ENCODE measurements around the gene MARS1. TPM values are rescaled to one million over a fixed set of nuclear protein-coding genes. Genes with fewer than 3 reads are reported as not detected.

The MARS1 gene
- total RNA-seq, 1 donor from 2014 or later, result 257 TPM

GRCh38 chr12:57526477-57527126 is 38.7 kb downstream of the MARS1 start:
- Mint-ChIP-seq H3K4me3 (peak overlapping the region; percentile 59), H3K36me3 (ENCODE audit: low read depth) (peaks cover 4% of the 10 kb centered on the region), H3K9me3 (no peaks in the 10 kb centered on the region), H3K27me3 (ENCODE audit: low read depth) (peaks cover 11% of the 10 kb centered on the region), H3K27ac (ENCODE audit: unreplicated experiment) (peak overlapping the region; percentile 27), H3K4me1 (peaks cover 27% of the 10 kb centered on the region)
- TF ChIP-seq, protein P1, sequence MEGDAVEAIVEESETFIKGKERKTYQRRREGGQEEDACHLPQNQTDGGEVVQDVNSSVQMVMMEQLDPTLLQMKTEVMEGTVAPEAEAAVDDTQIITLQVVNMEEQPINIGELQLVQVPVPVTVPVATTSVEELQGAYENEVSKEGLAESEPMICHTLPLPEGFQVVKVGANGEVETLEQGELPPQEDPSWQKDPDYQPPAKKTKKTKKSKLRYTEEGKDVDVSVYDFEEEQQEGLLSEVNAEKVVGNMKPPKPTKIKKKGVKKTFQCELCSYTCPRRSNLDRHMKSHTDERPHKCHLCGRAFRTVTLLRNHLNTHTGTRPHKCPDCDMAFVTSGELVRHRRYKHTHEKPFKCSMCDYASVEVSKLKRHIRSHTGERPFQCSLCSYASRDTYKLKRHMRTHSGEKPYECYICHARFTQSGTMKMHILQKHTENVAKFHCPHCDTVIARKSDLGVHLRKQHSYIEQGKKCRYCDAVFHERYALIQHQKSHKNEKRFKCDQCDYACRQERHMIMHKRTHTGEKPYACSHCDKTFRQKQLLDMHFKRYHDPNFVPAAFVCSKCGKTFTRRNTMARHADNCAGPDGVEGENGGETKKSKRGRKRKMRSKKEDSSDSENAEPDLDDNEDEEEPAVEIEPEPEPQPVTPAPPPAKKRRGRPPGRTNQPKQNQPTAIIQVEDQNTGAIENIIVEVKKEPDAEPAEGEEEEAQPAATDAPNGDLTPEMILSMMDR (conservative IDR thresholded peaks at IDR 0.05), result no peak
- DNase-seq (ENCODE audit: low read depth, low spot score), result no peak

- Mint-ChIP-seq H3K4me3 (peak overlapping the region; percentile 72), H3K9me3 (no peaks in the 10 kb centered on the region), H3K36me3 (ENCODE audit: low read depth) (peaks cover 4% of the 10 kb centered on the region), H3K27ac (ENCODE audit: unreplicated experiment) (no peak overlapping the region), H3K4me1 (peaks cover 21% of the 10 kb centered on the region), H3K27me3 (ENCODE audit: low read depth) (peaks cover 6% of the 10 kb centered on the region)
- TF ChIP-seq, protein P1 (conservative IDR thresholded peaks at IDR 0.05), result no peak
- no peak for DNase-seq (ENCODE audit: low read depth, low spot score)
Measured at GRCh38 chr12:57527184-57527583, 39.3 kb downstream of the MARS1 start.

DNA sequence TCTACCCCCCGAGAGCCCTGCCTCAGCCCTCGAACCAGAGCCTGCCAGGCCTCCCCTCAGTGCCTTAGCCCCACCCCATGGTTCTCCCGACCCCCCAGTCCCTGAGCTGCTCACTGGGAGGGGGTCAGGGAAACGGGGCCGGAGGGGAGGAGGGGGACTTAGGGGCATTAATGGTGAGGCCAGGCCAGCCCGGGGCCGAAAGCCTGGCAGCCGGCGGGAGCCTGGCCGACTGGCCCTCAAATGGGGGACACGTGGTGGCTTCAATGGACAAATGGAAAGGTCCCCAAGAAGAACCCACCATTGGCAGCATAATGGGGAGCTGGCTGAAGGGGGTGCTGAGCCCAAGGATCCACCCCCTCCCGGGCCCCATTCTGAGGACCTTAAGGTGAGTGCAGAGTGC is 40.3 kb downstream of the MARS1 start:
- Mint-ChIP-seq H3K36me3 (ENCODE audit: low read depth) (peaks cover 4% of the 10 kb centered on the region), H3K4me3 (no peak overlapping the region), H3K9me3 (no peaks in the 10 kb centered on the region), H3K27ac (ENCODE audit: unreplicated experiment) (no peak overlapping the region), H3K27me3 (ENCODE audit: low read depth) (peaks cover 5% of the 10 kb centered on the region), H3K4me1 (peaks cover 18% of the 10 kb centered on the region)
- DNase-seq (ENCODE audit: low read depth, low spot score), result no peak
- TF ChIP-seq, protein P1 (conservative IDR thresholded peaks at IDR 0.05), result no peak

DNA sequence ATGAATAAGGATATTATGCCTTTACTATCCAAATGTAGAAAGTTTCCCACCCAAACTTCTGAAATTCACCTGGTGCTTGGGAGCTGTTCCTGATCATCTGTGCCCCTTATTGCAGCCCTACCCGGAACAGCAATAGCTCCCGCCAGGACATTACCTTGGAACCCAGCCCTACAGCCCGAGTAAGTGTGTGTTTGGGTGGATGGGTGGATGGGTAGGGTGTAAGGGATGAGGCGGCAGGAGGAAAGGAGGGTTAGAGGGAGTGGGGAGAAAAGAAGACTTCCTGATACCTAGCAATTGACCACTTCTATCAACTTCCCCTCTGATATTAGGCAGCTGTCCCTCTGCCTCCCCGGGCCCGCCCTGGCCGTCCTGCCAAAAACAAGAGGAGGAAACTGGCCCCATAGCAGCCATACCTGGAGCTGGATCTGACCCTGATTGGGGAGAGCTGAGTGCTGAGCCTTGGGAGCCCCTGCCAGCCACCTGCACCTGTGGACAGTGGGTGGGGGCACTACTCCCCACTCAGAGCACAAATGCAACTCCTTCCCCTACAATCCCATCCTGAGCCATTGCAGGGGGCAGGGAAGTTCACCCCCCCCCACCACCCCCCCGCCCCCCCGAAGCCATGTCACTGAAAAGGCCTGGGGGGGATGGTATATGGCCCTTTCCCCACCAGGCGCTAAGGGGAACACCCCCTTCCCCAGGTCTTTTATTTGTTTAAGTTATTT is 41.1 kb downstream of the MARS1 start:
- H3K36me3 Mint-ChIP-seq (ENCODE audit: low read depth), result peaks cover 4% of the 10 kb centered on the region
- H3K27me3 Mint-ChIP-seq (ENCODE audit: low read depth), result no peaks in the 10 kb centered on the region
- peak overlapping the region; percentile 57 for H3K4me3 Mint-ChIP-seq
- H3K27ac Mint-ChIP-seq (ENCODE audit: unreplicated experiment), result no peak overlapping the region
- no peaks in the 10 kb centered on the region for H3K9me3 Mint-ChIP-seq
- TF ChIP-seq, protein P1 (conservative IDR thresholded peaks at IDR 0.05), result no peak
- no peak for DNase-seq (ENCODE audit: low read depth, low spot score)
- peaks cover 10% of the 10 kb centered on the region for H3K4me1 Mint-ChIP-seq

- H3K36me3 Mint-ChIP-seq (ENCODE audit: low read depth), result peaks cover 5% of the 10 kb centered on the region
- peaks cover 3% of the 10 kb centered on the region for H3K4me1 Mint-ChIP-seq
- DNase-seq (ENCODE audit: low read depth, low spot score), result no peak
- TF ChIP-seq, protein P1 (conservative IDR thresholded peaks at IDR 0.05), result no peak
- peak overlapping the region; percentile 57 for H3K4me3 Mint-ChIP-seq
- H3K27ac Mint-ChIP-seq (ENCODE audit: unreplicated experiment), result no peak overlapping the region
- H3K27me3 Mint-ChIP-seq (ENCODE audit: low read depth), result no peaks in the 10 kb centered on the region
- no peaks in the 10 kb centered on the region for H3K9me3 Mint-ChIP-seq
Measured at GRCh38 chr12:57529831-57530230, 42.0 kb downstream of the MARS1 start.

Measured in neural crest cell (in vitro differentiated cells).